COLO668 (cell line): Measurements from ENCODE around the gene JMJD4.

Experiments used
- DNase-seq: peaks from one replicate; lab custom pipeline; 2025; ENCODE audit not compliant: unreplicated experiment; lab: John Stamatoyannopoulos, UW

The JMJD4 gene

DNA sequence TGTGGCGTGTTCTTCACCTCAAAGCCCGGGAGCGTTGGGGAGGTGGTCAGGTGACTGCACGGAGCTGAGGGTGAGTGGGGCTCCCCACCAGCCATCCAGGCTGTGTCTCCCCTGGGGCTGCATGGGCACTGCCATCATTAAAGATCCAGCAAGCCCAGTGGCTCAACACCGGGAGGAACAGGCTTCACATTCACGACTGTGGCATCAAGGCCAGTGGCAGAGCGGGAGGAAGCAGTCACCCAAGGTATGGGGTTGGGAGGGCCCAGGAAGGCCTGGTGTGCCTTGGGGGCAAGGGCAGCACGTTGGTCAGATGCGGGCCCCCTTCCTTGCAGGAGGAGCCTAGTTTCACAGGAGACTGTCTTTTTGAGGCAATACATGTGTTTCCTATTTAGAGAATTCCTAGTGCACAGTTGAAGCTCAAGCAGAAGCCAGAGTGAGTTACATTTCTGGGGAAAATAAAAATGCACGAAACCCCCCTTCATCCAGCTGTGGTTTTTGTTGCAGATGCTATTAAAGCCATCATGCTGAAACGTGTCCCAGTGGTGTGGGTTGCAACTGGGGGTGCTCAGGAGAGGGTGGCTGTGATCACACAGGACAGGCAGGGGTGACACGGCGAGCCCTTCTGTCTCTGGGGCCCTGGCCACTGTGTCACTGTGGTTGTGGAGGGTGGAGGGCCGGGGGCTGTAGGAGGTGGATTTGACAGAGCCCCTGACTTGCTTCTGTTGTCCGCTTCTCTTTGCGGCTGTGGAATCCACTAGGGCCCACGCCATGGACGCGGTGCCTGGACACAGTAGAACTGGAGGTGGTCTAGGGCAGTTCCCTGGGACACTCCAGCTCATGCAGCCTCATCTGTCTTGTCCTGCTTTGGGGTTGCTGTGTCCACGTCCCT lies 34.2 kb upstream of the JMJD4 start:
- DNase-seq, result no peak

DNA sequence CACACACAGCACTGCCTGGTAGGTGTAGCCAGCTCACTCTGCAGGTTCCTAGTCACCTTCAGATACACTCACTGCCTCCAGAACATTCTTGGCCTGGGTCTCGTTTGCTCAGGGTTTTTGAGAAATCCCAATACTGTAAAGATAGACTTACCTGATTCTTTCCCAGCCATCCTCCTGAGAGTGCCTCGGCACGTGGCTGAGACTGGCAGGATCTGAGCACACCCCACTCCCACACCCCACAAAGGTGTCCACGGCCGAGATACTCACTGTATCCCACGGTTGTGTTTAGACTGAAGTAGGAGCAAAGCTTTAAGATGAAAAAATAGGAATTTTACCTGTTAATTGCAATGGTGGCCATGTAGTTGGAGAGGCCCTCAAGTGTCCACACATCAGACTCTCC lies 33.5 kb upstream of the JMJD4 start:
- DNase-seq, result no peak

DNA sequence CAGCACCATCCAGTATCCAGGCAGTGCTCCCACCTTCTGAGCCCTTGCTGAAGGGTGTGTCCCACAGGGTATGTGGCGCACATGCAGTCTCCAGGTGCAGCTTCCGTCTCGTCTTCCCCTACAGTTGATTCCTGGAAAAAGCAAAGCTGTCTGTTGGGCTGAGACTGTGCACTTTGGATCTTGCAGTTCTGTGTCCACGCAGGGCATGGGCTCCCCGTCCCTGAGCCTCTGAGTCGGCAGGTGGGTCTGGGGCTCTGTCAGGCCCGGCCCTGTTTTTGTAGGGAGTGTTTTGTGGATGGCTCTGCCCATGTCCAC lies 33.0 kb upstream of the JMJD4 start:
- peak; percentile 37 for DNase-seq

DNA sequence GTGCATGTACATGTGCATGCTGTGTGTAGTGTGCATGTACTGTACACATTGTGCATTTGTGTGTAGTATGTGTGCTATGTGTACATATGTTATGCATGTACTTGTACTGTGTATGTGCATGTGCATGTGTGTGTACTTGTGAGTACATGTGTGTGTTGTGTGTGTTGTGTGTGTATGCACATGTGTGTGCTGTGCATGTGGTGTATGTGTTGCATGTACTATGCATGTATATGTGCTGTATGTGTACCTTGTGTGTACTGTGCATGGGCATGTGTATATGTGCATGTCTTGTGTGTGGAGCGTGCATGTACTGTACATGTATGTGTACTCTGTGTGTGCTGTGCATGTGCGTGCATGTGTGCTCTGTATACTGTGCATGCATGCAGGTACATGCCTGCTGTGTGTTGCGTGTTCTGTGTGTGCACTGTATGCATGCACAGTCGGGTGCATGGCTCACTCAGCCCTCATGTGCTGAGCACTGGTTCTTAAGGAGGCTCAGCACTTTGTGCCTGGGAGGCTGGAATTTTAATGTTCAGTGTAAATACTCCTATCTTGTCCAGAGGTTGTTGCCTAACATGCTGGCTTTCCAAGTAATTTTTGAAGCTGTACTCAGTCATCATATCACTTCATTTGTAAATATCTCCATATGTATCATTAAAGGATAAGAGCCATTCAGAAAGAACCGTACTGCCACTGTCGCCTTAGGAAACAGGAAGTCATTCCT lies 32.5 kb upstream of the JMJD4 start:
- DNase-seq, result no peak

DNA sequence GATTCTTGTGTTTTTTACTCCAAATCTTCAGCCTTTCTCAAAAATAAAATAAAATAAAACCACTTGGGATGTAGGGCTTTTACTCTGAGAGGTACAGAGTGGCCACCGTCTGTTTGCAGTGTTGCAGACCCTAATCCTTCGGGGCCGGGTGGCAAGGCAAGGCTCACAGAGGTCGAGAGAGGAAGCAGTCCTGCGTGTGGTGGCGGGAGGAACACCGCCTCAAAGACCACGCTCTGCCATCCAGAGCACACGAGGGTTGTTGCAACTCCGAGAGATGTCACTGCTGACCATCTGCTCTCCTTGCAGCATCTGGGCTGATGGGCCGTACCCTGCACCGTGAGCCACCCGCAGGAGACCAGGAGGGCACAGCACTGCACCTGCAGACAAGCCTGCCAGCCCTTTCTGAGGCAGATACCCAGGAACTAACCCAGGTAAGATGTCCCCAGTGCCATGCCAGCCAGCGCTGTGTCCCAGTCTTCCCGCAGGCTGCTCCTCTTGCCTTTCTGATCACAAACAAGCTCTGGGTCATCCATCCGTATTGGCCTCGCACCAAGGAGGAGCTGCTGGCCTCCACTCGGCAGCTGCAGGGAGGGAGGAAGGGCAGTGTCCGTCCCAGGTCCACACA lies 31.7 kb upstream of the JMJD4 start:
- peak; percentile 58 for DNase-seq

DNA sequence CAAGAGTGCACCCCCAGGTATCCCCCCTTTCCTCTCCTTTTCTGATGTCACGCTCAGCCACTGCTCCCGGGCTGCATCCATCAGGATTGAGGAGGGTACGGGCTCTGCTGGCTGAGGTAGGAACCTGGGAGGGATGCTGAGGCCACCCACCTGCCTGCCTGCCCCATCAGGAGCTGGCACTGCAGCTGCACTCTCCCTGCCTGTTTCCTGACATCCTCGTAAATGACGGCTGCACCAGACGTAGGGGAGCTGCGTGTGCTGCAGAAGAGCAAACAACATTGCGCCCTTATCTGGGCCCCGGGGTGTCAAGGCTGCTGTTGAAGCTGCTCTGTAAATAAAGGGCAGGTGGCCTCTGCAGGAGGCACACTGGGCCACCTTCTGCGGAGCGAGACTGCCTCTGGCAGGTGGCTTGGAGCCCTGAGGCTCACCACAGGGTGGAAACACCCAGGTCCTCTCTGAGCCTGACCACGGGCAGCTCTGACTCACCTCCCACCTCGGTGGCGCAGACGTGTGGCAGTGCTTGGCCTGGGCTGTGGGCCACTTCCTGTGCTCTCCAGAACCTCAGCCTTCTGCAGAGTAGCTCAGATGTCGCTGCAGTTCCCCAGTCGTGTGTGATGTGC lies 31.0 kb upstream of the JMJD4 start:
- DNase-seq, result peak; percentile 97

DNA sequence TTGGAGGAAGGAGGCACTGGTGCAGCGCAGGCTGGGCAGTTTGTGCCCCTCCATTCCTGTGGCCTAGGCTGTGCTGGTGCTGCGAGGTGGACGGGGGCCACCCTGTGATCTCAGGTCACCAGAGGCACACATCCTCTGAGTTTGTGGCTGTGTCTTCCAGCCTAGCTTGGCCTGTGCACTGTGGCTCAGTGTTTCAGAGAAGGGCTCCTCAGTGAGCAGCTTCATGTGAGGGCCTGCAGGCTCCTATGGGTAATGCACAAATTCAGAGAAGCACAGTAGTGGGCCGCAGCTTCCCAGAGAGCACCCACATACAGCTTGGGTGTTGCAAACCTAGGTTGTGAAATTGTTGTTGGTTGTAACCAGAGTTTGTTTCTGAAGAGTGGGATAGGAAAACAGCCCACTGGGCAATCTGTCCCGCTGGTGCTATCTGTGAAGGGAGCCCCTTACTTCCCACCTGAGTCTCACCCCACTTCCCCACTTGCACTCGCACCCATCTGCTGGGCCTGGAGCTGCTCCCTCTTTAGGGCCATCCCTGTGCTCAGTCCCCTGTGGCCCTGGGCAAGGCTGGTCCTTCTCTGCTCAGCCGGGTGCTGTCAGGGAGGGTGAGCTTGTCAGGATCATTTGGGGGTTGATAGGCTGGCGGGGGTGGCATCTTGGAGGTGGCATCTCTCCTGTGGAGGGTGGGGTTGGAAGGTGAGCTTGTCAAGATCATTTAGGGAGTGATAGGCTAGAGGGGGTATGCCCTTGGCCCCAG lies 30.3 kb upstream of the JMJD4 start:
- DNase-seq, result no peak

DNA sequence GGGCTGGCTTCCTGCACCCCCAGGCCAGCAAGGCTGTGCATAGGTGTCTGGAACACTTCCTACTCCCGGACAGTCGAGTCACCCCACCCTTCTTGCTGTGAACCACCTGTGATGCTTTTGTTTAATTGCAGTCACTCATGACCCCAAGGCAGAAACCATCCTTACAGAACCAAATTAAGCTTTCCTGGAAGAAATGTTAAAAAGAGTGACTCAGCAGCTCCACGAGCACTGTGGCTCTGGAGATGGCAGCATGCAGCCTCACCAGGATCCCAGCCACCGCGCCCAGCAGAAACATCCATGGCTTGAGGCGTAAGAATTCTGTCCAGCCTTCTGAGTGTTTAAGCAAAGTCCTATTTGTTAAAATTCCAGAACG lies 28.9 kb upstream of the JMJD4 start:
- no peak for DNase-seq

DNA sequence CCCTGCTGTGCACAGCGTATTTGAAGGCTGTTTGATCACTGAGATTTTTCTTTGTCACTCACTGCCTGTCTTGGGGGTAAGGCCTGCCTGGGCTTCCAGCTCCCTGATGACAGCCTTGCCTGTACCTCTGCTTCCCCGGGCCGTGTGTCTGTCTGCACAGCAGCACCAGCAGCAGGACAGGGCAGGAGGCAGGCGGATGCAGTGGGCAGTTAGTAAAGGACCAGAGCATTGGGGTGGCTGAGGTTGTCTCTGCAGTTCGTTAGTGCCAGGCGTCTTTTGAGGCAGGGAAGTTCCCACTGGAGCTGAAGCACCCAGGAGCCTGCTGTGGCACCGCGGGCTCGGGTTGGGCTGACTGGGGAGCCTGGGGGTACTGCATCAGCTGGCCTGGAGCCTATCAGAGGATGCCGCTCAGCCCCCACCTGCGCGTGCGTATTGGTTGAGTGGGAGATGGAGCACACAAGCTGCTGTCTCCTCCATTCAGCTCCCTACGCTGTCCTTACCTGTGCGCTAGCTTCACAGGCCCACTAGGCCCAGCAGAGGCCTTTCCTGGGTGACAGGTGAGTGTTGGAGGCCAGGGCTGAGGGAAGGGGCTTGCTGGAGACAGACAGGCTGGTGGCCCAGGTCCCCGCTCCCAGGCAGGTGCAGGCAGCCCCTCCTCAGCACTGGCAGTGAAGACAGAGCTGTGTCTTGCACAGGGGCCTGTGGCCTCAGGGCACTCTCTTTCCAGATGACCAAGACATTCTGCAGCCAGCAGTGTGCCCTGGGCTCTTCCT lies 28.3 kb upstream of the JMJD4 start:
- no peak for DNase-seq

DNA sequence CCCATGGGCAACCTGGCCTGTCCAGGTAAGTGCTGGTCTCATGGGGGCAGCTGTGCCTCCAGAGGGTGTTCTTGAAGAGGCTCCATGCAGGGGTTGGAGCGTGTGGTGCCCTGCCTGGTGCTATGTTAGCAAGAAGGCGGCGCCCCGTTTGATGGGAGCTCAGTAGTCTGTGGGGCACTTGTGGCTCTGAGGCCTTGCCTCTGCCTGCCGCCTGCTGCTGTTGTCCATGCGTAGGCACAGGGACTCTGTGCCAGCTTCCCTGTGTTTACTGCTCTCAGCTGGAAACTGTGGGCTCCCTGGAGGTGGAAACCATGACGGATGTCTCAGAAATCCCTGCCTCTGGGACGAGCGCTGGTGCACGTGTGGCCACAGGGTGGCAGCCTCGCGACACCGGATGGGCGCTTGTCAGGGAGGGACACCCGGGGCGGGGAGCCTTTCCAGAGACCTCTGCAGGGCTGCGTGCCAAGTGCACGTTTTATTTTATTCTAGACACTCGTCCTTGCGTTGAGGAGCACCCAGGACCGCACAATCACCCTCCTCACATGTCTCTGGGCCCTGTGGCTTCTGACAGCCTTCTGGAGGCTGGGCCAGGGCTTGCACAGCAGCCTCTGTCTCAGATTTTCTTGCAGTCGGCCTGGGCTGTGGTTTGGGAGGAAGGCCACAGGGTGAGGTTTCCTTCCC lies 27.3 kb upstream of the JMJD4 start:
- peak; percentile 95 for DNase-seq

DNA sequence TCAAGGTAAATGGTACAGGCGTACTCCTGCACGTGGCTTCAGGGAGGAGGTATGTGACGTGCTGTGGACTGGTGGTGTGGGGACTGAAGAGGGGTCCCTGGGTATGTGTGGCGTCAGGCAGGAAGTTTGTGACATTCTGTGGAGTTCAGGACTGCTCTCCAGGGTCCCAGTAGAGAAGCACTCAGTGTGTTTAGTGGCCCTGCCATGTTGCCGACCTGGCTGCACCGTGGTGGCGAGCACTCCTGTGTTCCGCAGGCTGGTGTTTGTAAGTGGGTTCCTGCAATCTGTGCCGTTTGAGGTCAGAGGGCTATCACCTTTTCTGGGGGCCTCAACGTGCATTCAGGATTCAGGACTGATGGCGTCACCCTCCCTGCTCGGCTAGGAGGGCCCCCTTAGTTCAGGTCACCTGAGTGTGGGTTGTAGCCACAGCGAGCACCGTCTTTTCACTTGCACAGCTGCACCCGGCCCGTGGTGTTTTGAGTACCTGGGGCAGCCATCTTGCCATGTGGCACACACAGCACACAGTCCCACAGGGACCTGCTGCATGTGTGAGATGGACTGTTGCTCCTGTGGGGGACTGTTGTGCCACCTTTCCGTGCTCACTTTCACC lies 26.6 kb upstream of the JMJD4 start:
- no peak for DNase-seq

DNA sequence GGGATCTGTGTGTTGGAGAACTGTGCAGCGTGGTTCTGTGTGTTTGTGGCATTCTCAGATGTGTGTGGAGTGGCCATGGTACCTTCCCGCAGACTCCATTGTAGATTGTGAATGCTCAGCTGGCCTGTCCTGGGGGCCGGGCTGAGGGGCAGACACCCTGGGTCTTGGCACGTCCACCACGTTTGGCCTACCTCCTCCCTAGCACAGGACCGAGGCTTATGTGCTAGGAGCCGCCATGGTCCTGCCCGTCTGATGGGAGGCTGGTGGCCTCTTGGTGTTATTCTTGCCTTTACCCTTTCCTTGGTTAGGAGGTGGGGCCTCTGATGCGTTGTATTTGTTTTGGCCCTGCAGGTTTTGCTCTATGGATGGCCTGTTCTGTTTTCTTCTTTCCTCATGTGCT lies 25.3 kb upstream of the JMJD4 start:
- DNase-seq, result no peak

DNA sequence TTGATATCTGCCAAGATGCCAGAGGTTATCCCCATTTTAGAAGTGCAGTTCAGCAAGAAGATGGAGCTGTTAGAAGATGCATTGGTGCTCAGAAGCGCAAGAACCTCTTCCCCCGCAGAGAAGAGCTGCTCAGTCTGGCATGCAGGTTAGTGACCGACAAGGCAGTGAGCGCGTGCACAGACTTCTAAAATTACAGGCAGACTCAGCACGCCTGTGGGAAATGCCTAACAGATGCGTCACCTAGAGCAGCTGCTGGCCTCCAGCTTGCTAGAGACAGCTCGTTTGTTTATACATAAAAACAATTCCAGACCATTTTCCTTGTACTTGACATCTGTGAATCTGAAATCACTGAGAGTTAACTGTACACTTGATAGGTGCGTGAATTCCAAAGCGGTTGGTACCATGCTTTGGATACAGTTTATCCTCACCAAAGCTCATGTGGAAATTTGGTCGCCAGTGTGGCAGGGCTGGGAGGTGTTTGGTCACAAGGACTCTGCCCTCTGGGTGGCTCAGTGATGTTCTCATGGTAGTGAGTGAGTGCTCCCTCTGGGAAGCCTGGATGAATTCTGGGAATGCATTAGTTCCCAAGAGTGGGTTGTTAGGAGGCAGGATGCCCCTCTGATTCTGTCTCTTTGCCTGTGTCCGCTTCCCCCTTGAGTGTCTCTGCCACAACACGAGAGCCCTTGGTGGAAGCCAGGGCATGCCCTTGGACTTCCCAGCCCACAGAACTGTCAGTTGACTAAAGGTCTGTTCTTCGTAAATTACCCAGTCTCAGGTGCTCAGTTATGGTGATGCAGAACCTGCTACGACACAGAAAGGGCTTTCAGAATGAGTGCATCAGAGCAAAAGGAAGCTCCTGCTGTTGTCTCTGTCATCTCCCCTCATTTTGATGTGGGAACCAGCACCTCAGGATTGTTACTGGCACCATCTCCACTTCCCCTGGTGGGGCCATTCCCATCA lies 24.5 kb upstream of the JMJD4 start:
- DNase-seq, result peak; percentile 71

DNA sequence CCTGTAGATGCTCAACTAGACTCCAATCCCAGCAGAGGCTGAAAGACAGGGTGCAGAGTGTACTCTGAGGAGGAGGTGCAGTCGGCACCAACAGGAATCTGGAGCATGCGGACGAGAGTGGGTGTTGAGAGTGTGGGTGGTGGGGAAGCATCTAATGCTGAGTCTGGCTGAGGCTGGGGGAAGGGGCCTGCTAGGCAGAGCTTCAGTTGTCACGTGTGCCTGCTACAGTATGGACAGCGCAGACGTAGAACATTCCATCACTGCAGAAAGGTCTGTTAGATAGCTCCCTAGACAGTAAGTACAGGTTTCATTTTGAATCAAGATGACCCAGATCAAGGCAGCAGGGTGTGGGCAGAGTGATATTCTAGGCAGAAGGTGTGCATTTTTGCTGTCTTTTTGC lies 23.3 kb upstream of the JMJD4 start:
- no peak for DNase-seq

DNA sequence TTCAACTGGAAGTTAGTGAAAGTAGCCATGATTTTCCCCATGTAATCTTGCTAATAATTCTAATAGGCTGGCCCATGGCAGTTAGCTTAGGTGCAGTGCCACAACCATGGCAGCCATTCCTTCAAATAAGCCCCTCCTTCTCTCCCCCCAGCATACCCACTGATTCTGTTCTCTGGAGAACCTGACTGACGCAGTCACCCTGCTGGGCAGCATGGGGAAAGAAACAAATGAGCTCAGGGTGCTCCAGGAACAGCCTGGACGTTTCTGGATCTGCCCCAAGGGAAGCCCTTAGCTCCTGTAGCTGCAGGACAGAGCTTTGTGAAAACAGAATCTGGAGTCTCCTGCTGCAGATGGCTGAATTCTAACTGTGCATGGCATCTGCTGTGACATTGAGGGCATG lies 22.7 kb upstream of the JMJD4 start:
- DNase-seq, result no peak

DNA sequence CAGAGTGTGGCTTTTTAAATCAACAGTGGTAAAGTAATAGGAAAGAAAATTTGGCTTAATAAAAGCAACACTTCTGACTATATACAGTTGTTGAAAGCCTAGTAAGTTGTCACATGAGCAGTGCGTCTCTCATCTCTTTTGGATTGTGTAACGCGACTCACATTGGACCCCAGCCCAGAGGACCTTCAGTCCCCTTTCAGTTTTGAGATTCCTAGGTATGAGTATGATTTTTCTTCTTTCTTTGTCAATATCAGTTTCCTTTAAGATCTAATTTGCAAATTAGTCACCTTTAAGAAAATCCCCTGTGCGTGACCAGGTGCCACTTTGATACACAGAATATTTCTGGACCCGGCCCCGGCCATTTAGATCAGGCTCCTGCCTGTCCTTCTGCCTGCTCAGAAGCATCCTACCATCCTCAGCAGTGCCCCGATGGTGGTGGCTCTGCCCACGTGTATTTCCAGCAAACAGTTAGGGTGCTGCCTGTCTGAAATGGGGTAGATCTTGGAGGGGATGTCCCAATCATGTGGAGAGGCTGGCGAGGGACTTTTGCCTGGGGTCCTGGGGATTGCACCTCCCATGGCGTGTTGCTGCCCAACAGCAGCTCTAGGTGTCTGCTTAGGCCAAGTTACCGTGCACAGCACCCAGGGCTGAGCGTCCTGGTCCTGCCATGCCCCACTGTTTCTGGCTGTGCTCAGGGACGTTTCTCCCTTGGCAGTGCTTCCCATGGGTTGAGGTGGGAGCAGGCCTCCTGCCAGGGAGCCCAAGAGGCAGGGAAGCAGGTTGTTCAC lies 21.3 kb upstream of the JMJD4 start:
- DNase-seq, result no peak

DNA sequence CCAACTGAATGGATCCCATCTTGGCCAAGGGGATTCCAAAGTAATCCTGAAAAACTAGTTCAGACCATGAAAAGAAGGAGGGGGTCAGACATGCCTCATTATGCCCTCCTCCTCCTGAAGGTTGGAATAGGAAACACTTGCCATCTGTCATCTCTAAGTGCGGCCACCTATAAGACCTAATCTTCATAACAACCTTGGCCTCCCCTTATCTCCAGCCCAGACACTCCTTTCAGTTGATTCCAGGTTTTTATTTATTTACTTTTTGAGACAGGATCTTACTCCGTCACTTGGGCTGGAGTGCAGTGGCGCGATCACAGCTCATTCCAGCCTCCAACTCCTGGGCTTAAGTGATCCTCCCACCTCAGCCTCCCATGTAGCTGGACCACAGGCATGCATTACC lies 19.9 kb upstream of the JMJD4 start:
- DNase-seq, result no peak
